Breast epithelium (tissue), 4 donors: ENCODE measurements around the gene ATP1B4. TPM values are rescaled to one million over a fixed set of nuclear protein-coding genes. Genes with fewer than 3 reads are reported as not detected.

Source experiments
- DNase-seq, 2 donors: peaks; one replicate each; pipeline ENCODE4 v3.0.0-alpha.2; 2019; ENCODE audit warnings: low spot score in 2 of 2
- H3K27ac ChIP-seq, 2 donors: fragments of 200-600 bp; sonication (generic) in 1 of 2; one replicate each; pipeline ENCODE4 v1.5.1; 2016 to 2019; ENCODE audit warnings: mild to moderate bottlenecking in 1 of 2
- H3K27me3 ChIP-seq, 2 donors: fragments of 200-600 bp; sonication (generic) in 1 of 2; one replicate each; pipeline versions ENCODE4 v1.5.1 to v1.6.0; 2017 to 2019; ENCODE audit warnings: control low read depth in 1 of 2, mild to moderate bottlenecking in 1 of 2
- H3K36me3 ChIP-seq: fragments of 200-600 bp; one replicate; pipeline ENCODE4 v1.5.1; 2019
- H3K4me1 ChIP-seq, 2 donors: fragments of 200-600 bp; sonication (generic); one replicate each; pipeline ENCODE4 v1.5.1; 2016 to 2019; ENCODE audit warnings: control low read depth in 1 of 2
- H3K4me3 ChIP-seq, 3 donors: fragments of 200-600 bp; sonication (generic); 1 replicate in 2 of 3; 2 replicates in 1 of 3; pipeline ENCODE4 v1.5.1; 2016 to 2019; ENCODE audit warnings: mild to moderate bottlenecking in 3 of 3, moderate library complexity in 2 of 3
- H3K9me3 ChIP-seq, 2 donors: fragments of 200-600 bp; sonication (generic) in 1 of 2; one replicate each; pipeline ENCODE4 v1.5.1; 2016 to 2019; ENCODE audit warnings: control low read depth in 1 of 2
- CTCF ChIP-seq, 3 donors: fragments of 450-650 bp; IDR thresholded peaks; one replicate each; pipeline ENCODE4 v1.5.1; 2016 to 2017; ENCODE audit warnings: antibody characterized with exemption in 3 of 3, mild to moderate bottlenecking in 3 of 3, moderate library complexity in 3 of 3
- POLR2A ChIP-seq: fragments of 450-650 bp; IDR thresholded peaks from one replicate; pipeline ENCODE4 v1.6.1; 2016; ENCODE audit warnings: antibody characterized with exemption, mild to moderate bottlenecking, moderate library complexity
- POLR2AphosphoS5 ChIP-seq, 3 donors: sonication (generic); formaldehyde crosslinking; IDR thresholded peaks; one replicate each; pipeline ENCODE4 v1.6.1; 2017; ENCODE audit warnings: antibody characterized with exemption in 3 of 3
- intact Hi-C: fragments of 100-400 bp; cut with DNase I; formaldehyde crosslinking; loops from one replicate; pipeline ENCODE4 v1.15.1; 2023; ENCODE audit warnings: low total_unique reads
- total RNA-seq, 3 donors: library from RNA; depleted of rRNA; stranded (reverse); fragments of >200 nt; gene quantifications; one replicate each; pipeline ENCODE4 v1.1.0, GENCODE V29; 2016

The ATP1B4 gene
- total RNA-seq, 3 donors from 2014 or later = not detected

- TF ChIP-seq CTCF (IDR thresholded peaks at IDR 0.05) (no peak), POLR2AphosphoS5 (IDR thresholded peaks at IDR 0.05) (no peak), POLR2A (no peak)
- Histone ChIP-seq H3K9me3 (no peaks in the 10 kb centered on the region), H3K27me3 (peaks cover 0 to 31% of the 10 kb centered on the region in 2 donors), H3K4me1 (no peaks in the 10 kb centered on the region), H3K36me3 (no peaks in the 10 kb centered on the region), H3K4me3 (no peak overlapping the region), H3K27ac (no peak overlapping the region)
- intact Hi-C loops = no loop called here
- no peak for DNase-seq
Observed at GRCh38 chrX:120357186-120357585, 4.7 kb upstream of the ATP1B4 start.

GRCh38 chrX:120358737-120359456, 3.0 kb upstream of the ATP1B4 start:
- intact Hi-C loops = no loop called here
- Histone ChIP-seq H3K9me3 (no peaks in the 10 kb centered on the region), H3K4me3 (no peak overlapping the region), H3K36me3 (no peaks in the 10 kb centered on the region), H3K27ac (no peak overlapping the region), H3K27me3 (peaks cover 0 to 33% of the 10 kb centered on the region in 2 donors), H3K4me1 (no peaks in the 10 kb centered on the region)
- no peak for TF ChIP-seq POLR2A
- no peak for TF ChIP-seq POLR2AphosphoS5 (IDR thresholded peaks at IDR 0.05)
- no peak for TF ChIP-seq CTCF (IDR thresholded peaks at IDR 0.05)
- no peak for DNase-seq

GRCh38 chrX:120365320-120365719, 3.4 kb downstream of the ATP1B4 start:
- Histone ChIP-seq H3K27ac (no peak overlapping the region), H3K4me1 (no peaks in the 10 kb centered on the region), H3K4me3 (no peak overlapping the region), H3K27me3 (peaks cover 0 to 14% of the 10 kb centered on the region in 2 donors), H3K36me3 (no peaks in the 10 kb centered on the region), H3K9me3 (no peaks in the 10 kb centered on the region)
- no peak for DNase-seq
- TF ChIP-seq POLR2AphosphoS5 (IDR thresholded peaks at IDR 0.05) (no peak), CTCF (IDR thresholded peaks at IDR 0.05) (peak in 1 of 3 donors; percentile 18)
- intact Hi-C loops = no loop called here

GRCh38 chrX:120365968-120366367, 4.1 kb downstream of the ATP1B4 start:
- TF ChIP-seq POLR2AphosphoS5 (IDR thresholded peaks at IDR 0.05) = no peak
- no peak for TF ChIP-seq POLR2A
- TF ChIP-seq CTCF (IDR thresholded peaks at IDR 0.05) = no peak
- DNase-seq = no peak
- Histone ChIP-seq H3K27me3 (peaks cover 0 to 14% of the 10 kb centered on the region in 2 donors), H3K4me1 (no peaks in the 10 kb centered on the region), H3K4me3 (no peak overlapping the region), H3K27ac (no peak overlapping the region), H3K9me3 (no peaks in the 10 kb centered on the region), H3K36me3 (no peaks in the 10 kb centered on the region)
- intact Hi-C loops = no loop called here

GRCh38 chrX:120366794-120367193, 4.9 kb downstream of the ATP1B4 start:
- Histone ChIP-seq H3K27ac (no peak overlapping the region), H3K4me3 (no peak overlapping the region)
- TF ChIP-seq POLR2AphosphoS5 (IDR thresholded peaks at IDR 0.05) (no peak), POLR2A (no peak), CTCF (IDR thresholded peaks at IDR 0.05) (no peak)

More at GRCh38 chrX:120366794-120367193, 4.9 kb downstream of the ATP1B4 start:
- H3K9me3 ChIP-seq = no peaks in the 10 kb centered on the region
- H3K27me3 ChIP-seq = peaks cover 0 to 17% of the 10 kb centered on the region in 2 donors
- no peak for DNase-seq
- intact Hi-C loops = no loop called here
- H3K36me3 ChIP-seq = no peaks in the 10 kb centered on the region
- no peaks in the 10 kb centered on the region for H3K4me1 ChIP-seq
